ENCODE measurements around the gene MAP4K5. TPM values are rescaled to one million over a fixed set of nuclear protein-coding genes. Genes with fewer than 3 reads are reported as not detected.

The MAP4K5 gene
- total RNA-seq, 6 experiments from 2014 or later, result 6.5 to 31.3 (median 14.4) TPM

DNA sequence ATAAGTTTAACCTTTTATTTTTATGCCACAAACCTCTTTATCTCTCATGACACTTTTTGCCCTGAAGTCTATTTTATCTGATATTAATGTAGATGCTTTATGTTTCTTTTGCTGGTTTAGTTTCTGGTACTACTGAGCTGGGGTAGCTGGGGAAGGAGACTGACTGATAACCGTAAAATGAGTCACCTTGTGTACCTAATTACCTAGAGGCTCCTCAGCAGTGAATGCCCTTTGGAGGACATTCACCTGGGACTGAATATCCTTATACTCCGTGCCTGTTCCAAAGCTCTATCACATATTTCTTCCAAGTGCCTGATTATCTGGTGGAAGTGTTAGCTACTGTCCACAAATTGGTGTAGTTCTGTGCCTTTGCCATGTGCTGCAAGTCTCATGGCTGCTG is 41.5 kb upstream of the MAP4K5 start:
- no peak overlapping the region for H3K27ac ChIP-seq
- DNase-seq, result no peak
- no peaks in the 10 kb centered on the region for H3K27me3 ChIP-seq
- TF ChIP-seq, protein P1, sequence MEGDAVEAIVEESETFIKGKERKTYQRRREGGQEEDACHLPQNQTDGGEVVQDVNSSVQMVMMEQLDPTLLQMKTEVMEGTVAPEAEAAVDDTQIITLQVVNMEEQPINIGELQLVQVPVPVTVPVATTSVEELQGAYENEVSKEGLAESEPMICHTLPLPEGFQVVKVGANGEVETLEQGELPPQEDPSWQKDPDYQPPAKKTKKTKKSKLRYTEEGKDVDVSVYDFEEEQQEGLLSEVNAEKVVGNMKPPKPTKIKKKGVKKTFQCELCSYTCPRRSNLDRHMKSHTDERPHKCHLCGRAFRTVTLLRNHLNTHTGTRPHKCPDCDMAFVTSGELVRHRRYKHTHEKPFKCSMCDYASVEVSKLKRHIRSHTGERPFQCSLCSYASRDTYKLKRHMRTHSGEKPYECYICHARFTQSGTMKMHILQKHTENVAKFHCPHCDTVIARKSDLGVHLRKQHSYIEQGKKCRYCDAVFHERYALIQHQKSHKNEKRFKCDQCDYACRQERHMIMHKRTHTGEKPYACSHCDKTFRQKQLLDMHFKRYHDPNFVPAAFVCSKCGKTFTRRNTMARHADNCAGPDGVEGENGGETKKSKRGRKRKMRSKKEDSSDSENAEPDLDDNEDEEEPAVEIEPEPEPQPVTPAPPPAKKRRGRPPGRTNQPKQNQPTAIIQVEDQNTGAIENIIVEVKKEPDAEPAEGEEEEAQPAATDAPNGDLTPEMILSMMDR (IDR thresholded peaks at IDR 0.05), result no peak
- no peak for TF ChIP-seq POLR2A (IDR thresholded peaks at IDR 0.05)
- ATAC-seq, result no peak
- H3K4me3 ChIP-seq, result no peak overlapping the region
- intact Hi-C loops (cut with DNase I), result no loop called here
- no peaks in the 10 kb centered on the region for H3K36me3 ChIP-seq
- no peaks in the 10 kb centered on the region for H3K4me1 ChIP-seq
- 65% methylated on average over 2 of the region's 2 CpGs for WGBS (ENCODE audit: insufficient coverage, low coverage, low lambda C conversion rate, missing lambda C conversion rate)
- H3K9me3 ChIP-seq, result peaks cover 0 to 16% (median 0%) of the 10 kb centered on the region in 4 donors

DNA sequence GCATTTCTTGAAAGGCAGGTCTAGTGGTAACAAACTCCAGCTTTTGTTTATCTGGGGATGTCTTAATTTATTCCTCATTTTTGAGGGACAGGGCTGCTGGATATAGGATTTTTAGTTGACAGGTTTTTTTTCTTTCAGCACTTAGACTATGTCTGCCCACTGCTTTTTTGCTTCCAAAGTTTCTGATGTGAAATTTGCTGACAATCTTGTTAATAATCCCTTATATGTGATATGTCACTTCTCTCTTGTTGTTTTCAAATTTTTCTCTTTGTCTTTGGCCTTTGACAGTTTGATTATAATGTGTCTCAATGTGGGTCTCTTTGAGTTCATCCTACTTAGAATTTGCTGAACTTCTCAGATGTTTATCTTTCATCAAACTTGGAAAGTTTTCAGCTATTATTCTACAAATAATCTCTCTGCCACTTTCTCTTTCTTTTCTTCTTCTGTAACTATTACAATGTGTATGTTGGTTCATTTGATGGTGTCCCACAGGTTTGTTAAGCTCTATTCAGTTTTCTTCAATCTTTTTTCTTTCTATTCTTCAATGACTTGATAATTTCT is 37.4 kb upstream of the MAP4K5 start:
- Histone ChIP-seq H3K9me3 (peaks cover 0 to 16% (median 0%) of the 10 kb centered on the region in 4 donors), H3K27me3 (no peaks in the 10 kb centered on the region), H3K4me1 (no peaks in the 10 kb centered on the region), H3K4me3 (no peak overlapping the region), H3K27ac (no peak overlapping the region), H3K36me3 (no peaks in the 10 kb centered on the region)
- intact Hi-C loops (cut with DNase I), result no loop called here
- TF ChIP-seq POLR2A (IDR thresholded peaks at IDR 0.05), result no peak
- TF ChIP-seq, protein P1 (IDR thresholded peaks at IDR 0.05), result no peak
- ATAC-seq (no peak), DNase-seq (no peak)

DNA sequence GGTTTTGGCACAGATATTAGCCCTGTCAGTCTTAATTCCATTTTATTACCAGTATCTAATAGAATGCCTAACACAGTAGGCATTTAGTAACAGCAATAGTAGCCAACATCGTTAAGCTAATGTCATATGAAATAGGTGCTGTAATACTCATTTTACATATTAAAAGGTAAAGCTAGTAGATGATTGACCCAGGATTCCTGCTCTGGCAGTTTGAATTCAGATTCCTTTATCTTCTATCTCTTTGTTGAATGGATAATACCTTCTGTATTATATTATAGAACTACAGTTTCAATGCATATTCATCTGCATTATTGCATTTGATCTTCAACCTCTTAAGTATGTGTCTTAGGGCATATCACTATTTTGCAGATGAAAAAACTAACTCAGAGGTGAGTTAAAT is 30.5 kb upstream of the MAP4K5 start:
- no peak for DNase-seq
- TF ChIP-seq, protein P1 (IDR thresholded peaks at IDR 0.05), result no peak
- no peak for TF ChIP-seq POLR2A (IDR thresholded peaks at IDR 0.05)
- H3K36me3 ChIP-seq, result no peaks in the 10 kb centered on the region
- H3K27ac ChIP-seq, result no peak overlapping the region
- H3K27me3 ChIP-seq, result peaks cover 0 to 3% of the 10 kb centered on the region in 2 donors
- no peak overlapping the region for H3K4me3 ChIP-seq
- ATAC-seq, result no peak
- 22% methylated on average over 1 of the region's 1 CpG for WGBS (ENCODE audit: insufficient coverage, low coverage, low lambda C conversion rate, missing lambda C conversion rate)
- intact Hi-C loops (cut with DNase I), result no loop called here
- H3K4me1 ChIP-seq, result peaks cover 0 to 11% (median 0%) of the 10 kb centered on the region in 4 donors
- H3K9me3 ChIP-seq, result no peaks in the 10 kb centered on the region

DNA sequence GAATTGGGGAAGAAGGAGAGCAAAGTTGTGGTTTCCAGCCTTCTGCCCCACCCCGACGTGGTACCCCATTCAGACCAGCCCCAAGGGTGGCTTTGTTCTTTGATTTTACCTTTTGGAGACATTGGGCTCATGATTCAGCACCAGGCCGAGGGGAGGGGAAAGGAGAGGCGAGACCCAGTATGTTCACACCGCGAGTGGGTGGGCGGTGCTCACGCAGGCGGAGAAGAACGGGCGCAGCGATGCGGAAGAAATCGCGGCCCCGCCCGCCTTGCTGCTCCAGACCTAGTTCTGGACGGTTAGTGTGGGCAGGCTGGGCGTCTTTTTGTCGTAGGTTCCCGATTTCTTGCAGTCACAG is 28.5 kb upstream of the MAP4K5 start:
- Histone ChIP-seq H3K9me3 (no peaks in the 10 kb centered on the region), H3K27ac (peak overlapping the region in 2 of 3 donors; percentile 4 to 67), H3K36me3 (no peaks in the 10 kb centered on the region), H3K4me1 (peaks cover 0 to 11% (median 0%) of the 10 kb centered on the region in 4 donors), H3K4me3 (peak overlapping the region; percentile 42 to 55 (median 44)), H3K27me3 (peaks cover 0 to 3% of the 10 kb centered on the region in 2 donors)
- TF ChIP-seq POLR2A (IDR thresholded peaks at IDR 0.05), result no peak
- TF ChIP-seq, protein P1 (IDR thresholded peaks at IDR 0.05), result no peak
- ATAC-seq, result peak; percentile 62 to 74 (median 70)
- DNase-seq, result peak; percentile 49 to 64 (median 52)
- 8% methylated on average over 11 of the region's 21 CpGs for WGBS (ENCODE audit: insufficient coverage, low coverage, low lambda C conversion rate, missing lambda C conversion rate)
- intact Hi-C loops (cut with DNase I), result no loop called here
